Activated CD8-positive, alpha-beta T cell treated with anti-CD3 and anti-CD28 coated beads, Interleukin-2, amount 10 ng/mL, durations not matched to agents 7 days and 5 days (primary cell): ENCODE measurements around the gene SLC2A9. TPM values are rescaled to one million over a fixed set of nuclear protein-coding genes. Genes with fewer than 3 reads are reported as not detected.
A peak's percentile ranks its signal among the peaks of the same experiment; 100 is the strongest.

ENCODE experiments used
- ATAC-seq: fragments of 150-1000 bp; cut with Tn5 transposase; one replicate; pipeline ENCODE4 v1.10.0; 2021; ENCODE audit warnings: moderate library complexity
- CTCF ChIA-PET: fragments of 350-600 bp; sonication (Branson Sonifier 250); formaldehyde crosslinking; loops from one replicate; lab custom pipeline; 2021; ENCODE audit warnings: antibody characterized with exemption; lab: Charles Lee
- POLR2A ChIA-PET: fragments of 350-600 bp; sonication (Branson Sonifier 250); formaldehyde crosslinking; loops from one replicate; lab custom pipeline; 2021; ENCODE audit warnings: antibody characterized with exemption; lab: Charles Lee
- DNase-seq: peaks from one replicate; pipeline ENCODE4 v3.0.0-alpha.2; 2020
- H3K27ac Mint-ChIP-seq: one replicate; pipeline ENCODE4 v1.8.0; 2021; ENCODE audit warnings: mild to moderate bottlenecking, mixed read lengths
- H3K27me3 Mint-ChIP-seq: one replicate; pipeline ENCODE4 v1.8.0; 2021; ENCODE audit warnings: low read depth, mixed read lengths
- H3K36me3 Mint-ChIP-seq: one replicate; pipeline ENCODE4 v1.8.0; 2021; ENCODE audit warnings: low read depth, mixed read lengths
- H3K4me1 Mint-ChIP-seq: one replicate; pipeline ENCODE4 v1.8.0; 2021; ENCODE audit warnings: low read depth, mixed read lengths
- H3K4me3 Mint-ChIP-seq: one replicate; pipeline ENCODE4 v1.8.0; 2021; ENCODE audit warnings: mild to moderate bottlenecking, mixed read lengths
- H3K9me3 Mint-ChIP-seq: one replicate; pipeline ENCODE4 v1.8.0; 2022; ENCODE audit warnings: mixed read lengths; ENCODE audit not compliant: insufficient read depth
- total RNA-seq, 2 experiments: library from RNA; stranded (reverse); gene quantifications; one replicate each; pipeline ENCODE4 v1.2.3, GENCODE V29; 2021

The SLC2A9 gene
- total RNA-seq, 2 experiments from 2014 or later, result 1.3 to 1.7 TPM

DNA sequence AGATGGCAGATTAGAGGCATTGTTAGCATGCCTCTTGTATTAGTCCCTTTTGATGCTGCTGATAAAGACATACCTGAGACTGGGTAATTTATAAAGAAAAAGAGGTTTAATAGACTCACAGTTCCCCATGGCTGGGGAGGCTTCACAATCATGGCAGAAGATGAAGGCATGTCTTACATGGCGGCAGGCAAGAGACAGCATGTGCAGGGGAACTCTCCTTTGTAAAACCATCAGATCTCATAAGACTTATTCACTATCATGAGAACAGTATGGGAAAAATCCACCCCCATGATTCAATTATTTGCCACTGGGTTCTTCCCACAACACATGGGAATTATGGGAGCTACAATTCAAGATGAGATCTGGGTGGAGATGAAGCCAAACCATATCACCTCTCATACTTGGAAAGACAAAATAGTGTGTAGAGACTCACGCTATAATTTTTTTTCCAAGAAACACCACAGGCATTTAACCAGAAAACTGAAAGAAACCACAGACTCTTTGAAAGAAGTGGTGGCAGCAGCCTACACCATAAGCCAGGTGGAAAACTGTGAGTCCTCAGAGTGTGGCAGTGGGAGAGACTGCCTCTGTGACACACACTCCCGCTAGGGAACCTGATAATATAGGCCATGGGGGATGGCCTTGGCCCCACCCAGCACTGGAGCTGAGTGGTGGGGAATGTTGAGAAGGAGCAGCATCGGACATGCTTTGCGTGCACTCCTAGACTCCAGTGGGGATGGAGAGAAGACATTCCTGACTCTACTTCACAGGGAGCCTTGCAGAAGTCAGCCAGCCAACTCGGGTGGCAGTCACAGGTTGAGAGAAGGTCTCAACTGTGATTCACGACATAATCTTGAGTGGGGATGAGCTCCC is 51.5 kb downstream of the SLC2A9 start:
- CTCF ChIA-PET, result interaction anchor here (1.9 kb wide), 1 partner anchor 266 kb away, joined by 4 read pairs; no protein-coding TSS in a partner anchor
- peak; percentile 49 for DNase-seq
- Mint-ChIP-seq H3K27ac (peak overlapping the region; percentile 87), H3K36me3 (peaks cover 45% of the 10 kb centered on the region), H3K9me3 (peaks cover 51% of the 10 kb centered on the region), H3K27me3 (peaks cover 3% of the 10 kb centered on the region), H3K4me1 (peaks cover 49% of the 10 kb centered on the region), H3K4me3 (no peak overlapping the region)
- POLR2A ChIA-PET, result interaction anchor here (0.7 kb wide), 1 partner anchor 33 kb away, joined by 3 read pairs; no protein-coding TSS in a partner anchor
- ATAC-seq, result peak; percentile 91

DNA sequence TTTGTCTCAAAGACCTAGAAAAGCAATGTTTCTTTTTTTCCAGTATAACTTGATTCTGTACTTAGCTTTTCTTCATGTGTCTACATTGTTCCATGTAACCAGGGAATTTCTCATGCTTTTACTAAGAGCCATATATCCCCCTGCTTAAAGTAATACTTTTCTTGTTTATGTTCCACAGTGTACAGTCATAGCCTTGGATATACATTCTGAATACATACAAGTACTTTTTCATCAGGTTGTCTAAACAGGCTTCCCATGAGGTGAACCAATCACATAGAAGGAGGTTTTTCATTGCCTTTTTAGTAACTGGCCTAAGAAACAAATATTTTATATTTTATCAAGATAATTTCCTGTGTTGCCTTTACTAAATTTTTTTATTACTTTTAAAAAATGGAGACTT is 52.8 kb downstream of the SLC2A9 start:
- peaks cover 42% of the 10 kb centered on the region for H3K9me3 Mint-ChIP-seq
- H3K4me3 Mint-ChIP-seq, result no peak overlapping the region
- H3K4me1 Mint-ChIP-seq, result peaks cover 49% of the 10 kb centered on the region
- ATAC-seq (no peak), DNase-seq (no peak)
- ChIA-PET CTCF (no interaction called here), POLR2A (no interaction called here)
- H3K27ac Mint-ChIP-seq, result no peak overlapping the region
- H3K27me3 Mint-ChIP-seq, result peaks cover 3% of the 10 kb centered on the region
- H3K36me3 Mint-ChIP-seq, result peaks cover 41% of the 10 kb centered on the region

DNA sequence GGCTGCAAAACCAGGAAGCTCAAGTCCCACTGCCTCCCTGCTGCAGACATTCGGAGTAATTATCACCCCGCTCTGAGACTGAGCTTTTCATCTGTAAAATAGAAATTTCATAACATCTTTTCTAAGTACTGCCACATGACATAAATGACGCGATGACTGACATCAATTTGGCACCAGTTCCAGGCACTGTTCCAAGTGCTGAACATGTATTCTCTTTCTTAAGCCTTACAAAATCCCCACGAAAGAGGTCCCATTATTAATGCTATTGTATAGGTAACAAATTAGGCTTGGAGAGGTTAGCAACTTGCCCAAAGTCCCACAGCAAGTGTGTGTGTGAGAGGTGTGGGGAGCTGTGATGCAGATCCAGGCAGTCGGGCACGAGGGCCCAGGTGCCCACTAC is 56.4 kb downstream of the SLC2A9 start:
- Mint-ChIP-seq H3K4me1 (peaks cover 18% of the 10 kb centered on the region), H3K27me3 (peaks cover 3% of the 10 kb centered on the region), H3K4me3 (no peak overlapping the region), H3K27ac (no peak overlapping the region), H3K9me3 (peaks cover 30% of the 10 kb centered on the region), H3K36me3 (peaks cover 17% of the 10 kb centered on the region)
- ChIA-PET CTCF (interaction anchor here (1.4 kb wide), 1 partner anchor 49 kb away, joined by 6 read pairs; no protein-coding TSS in a partner anchor), POLR2A (no interaction called here)
- ATAC-seq (no peak), DNase-seq (no peak)

DNA sequence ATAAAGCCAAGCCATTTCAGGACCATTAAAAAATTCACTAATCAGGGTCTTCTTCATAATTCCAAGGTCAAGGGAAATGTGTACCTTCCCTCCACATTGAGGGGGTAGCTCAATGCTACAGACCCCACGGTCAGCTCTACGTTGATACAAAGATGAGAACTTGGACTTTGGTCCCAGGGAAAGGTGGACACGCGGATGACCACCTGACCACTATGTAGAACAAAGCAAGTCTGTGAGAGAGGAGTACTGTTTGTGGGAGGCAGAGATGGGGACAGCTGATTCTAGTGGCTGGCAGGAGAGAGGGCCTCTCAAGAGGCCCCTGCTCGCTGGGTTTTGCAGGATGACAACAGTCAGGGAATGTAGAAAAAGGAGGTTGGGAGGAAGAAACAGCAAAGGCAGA is 58.0 kb downstream of the SLC2A9 start:
- no peak for ATAC-seq
- Mint-ChIP-seq H3K9me3 (peaks cover 25% of the 10 kb centered on the region), H3K4me3 (no peak overlapping the region), H3K27ac (no peak overlapping the region), H3K27me3 (peaks cover 3% of the 10 kb centered on the region), H3K36me3 (peaks cover 5% of the 10 kb centered on the region), H3K4me1 (peaks cover 8% of the 10 kb centered on the region)
- DNase-seq, result no peak
- CTCF ChIA-PET, result no interaction called here
- POLR2A ChIA-PET, result no interaction called here

DNA sequence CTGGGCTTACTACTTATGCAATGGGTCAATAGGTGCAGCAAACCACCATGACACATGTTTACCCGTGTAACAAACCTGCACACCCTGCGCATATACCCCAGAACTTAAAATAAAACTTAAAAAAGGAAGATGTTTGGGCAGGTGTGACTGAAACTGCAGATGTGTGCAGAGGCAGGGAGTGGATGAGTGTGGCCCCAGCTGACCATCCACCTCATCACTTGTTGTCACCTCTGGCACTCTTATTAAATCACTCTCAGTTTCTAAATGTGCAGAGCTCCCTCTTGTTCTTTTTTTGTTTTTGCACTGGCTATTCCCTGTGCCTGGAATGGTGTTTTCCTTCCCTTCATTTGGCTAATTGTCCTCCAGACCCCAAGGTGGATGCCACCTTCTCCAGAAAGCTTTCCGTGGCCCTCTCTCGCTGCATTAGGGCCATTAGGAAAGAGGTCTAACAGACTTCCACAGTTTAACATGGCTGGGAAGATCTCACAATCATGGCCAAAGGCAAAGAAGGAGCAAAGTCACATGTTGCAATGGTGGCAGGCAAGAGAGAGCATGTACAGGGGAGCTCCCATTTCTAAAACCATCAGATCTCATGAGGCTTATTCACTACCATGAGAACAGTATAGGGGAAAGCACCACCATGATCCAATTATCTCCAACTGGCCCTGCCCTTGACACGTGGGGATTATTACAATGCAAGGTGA is 58.5 kb downstream of the SLC2A9 start:
- DNase-seq, result no peak
- Mint-ChIP-seq H3K4me1 (peaks cover 4% of the 10 kb centered on the region), H3K27me3 (peaks cover 3% of the 10 kb centered on the region), H3K4me3 (no peak overlapping the region), H3K27ac (no peak overlapping the region), H3K36me3 (peaks cover 2% of the 10 kb centered on the region), H3K9me3 (peaks cover 20% of the 10 kb centered on the region)
- no peak for ATAC-seq
- CTCF ChIA-PET, result no interaction called here
- POLR2A ChIA-PET, result interaction anchor here (1.0 kb wide), 1 partner anchor 45 kb away, joined by 3 read pairs; no protein-coding TSS in a partner anchor

DNA sequence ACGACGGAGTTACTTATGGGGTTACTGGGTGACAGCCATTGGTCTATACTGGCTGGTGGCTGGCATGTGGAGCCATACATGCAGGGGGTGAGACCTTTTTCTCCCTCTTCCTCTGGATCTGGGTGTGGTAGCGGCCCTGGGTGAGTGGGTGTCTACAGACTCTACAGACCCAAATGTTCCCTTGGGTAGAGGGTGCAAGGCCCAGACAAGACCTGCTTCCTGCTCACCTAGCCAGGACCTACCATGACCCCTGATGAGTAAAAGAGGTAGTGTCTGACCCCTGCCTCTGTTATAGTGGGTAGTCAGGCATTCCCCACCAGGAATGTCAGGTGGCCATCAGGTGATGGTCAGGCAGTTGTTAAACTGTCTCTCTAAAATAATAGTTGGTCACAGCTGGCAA is 66.8 kb downstream of the SLC2A9 start:
- no peak for DNase-seq
- Mint-ChIP-seq H3K4me1 (no peaks in the 10 kb centered on the region), H3K27me3 (peaks cover 4% of the 10 kb centered on the region), H3K4me3 (no peak overlapping the region), H3K36me3 (no peaks in the 10 kb centered on the region), H3K27ac (no peak overlapping the region), H3K9me3 (peaks cover 5% of the 10 kb centered on the region)
- ChIA-PET CTCF (no interaction called here), POLR2A (no interaction called here)
- ATAC-seq, result no peak

DNA sequence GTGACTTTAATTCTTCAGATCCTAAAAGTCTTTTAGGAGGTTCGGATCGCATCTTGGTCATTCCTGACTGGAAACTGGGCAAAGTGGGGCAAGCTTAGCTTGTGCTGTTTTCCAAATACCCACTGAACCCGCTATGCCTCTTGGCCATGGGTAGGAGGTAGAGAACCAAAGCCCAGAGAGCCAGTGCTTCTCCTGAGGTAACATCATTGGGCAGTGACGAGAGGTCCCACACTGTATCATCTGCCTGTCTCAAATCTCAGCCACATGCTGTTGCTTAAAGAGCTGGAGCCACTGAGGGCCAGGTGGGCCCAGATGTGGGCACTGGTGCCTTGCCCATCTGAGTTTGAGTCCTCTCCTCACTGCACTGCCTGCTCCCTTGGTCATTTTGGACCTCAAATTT is 68.2 kb downstream of the SLC2A9 start:
- ATAC-seq, result no peak
- ChIA-PET CTCF (no interaction called here), POLR2A (no interaction called here)
- no peaks in the 10 kb centered on the region for H3K4me1 Mint-ChIP-seq
- peaks cover 4% of the 10 kb centered on the region for H3K27me3 Mint-ChIP-seq
- H3K36me3 Mint-ChIP-seq, result no peaks in the 10 kb centered on the region
- H3K27ac Mint-ChIP-seq, result no peak overlapping the region
- H3K4me3 Mint-ChIP-seq, result no peak overlapping the region
- no peaks in the 10 kb centered on the region for H3K9me3 Mint-ChIP-seq
- DNase-seq, result no peak

DNA sequence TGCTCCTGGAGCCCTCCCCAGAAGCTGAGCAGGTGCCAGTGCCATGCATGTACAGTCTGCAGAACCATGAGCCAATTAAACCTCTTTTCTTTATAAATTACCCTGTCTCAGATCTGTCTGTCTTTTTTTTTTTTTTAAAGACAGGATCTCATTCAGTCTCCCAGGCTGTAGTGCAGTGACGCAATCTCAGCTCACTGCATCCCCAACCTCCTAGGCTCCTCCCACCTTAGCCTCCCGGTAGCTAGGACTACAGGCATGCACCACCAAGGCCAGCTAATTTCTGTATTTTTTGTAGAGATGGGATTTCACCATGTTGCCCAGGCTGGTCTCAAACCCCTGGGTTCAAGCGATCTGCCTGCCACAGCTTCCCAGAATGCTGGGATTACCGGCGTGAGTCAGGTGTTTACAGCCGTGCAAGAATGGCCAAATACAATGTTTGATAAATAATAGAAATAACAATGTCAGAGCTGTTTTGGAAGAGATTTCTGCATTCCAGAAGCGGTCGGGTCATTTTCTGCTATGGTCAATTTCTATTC is 68.8 kb downstream of the SLC2A9 start:
- Mint-ChIP-seq H3K4me3 (no peak overlapping the region), H3K36me3 (no peaks in the 10 kb centered on the region), H3K4me1 (no peaks in the 10 kb centered on the region), H3K9me3 (no peaks in the 10 kb centered on the region), H3K27ac (no peak overlapping the region), H3K27me3 (peaks cover 4% of the 10 kb centered on the region)
- ChIA-PET POLR2A (no interaction called here), CTCF (interaction anchor here (1.0 kb wide), 1 partner anchor 14 kb away, joined by 3 read pairs; no protein-coding TSS in a partner anchor)
- ATAC-seq, result no peak
- no peak for DNase-seq

DNA sequence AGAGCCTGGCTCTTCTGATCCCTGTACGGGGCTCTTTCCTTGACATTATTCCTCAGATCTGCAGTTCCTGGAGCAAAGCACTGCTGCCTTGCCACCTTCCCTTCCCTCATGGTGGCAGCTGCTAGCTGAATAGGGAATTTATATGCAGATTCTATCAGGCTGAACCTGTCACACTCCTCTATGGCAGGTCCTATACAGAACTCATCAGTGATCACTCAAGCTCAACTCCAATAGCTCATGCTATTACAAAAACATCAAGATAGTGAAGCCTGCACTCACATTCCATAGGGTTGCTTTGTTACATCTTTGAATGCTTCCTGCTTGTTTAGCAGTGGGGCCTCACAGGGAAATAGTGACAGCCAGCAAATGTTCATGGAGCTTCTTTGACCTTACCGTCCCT is 71.7 kb downstream of the SLC2A9 start:
- CTCF ChIA-PET, result interaction anchor here (0.6 kb wide), 1 partner anchor 454 kb away, joined by 3 read pairs; no protein-coding TSS in a partner anchor
- Mint-ChIP-seq H3K4me1 (no peaks in the 10 kb centered on the region), H3K27me3 (peaks cover 4% of the 10 kb centered on the region), H3K9me3 (no peaks in the 10 kb centered on the region), H3K36me3 (no peaks in the 10 kb centered on the region), H3K27ac (no peak overlapping the region), H3K4me3 (no peak overlapping the region)
- no peak for ATAC-seq
- no peak for DNase-seq
- POLR2A ChIA-PET, result no interaction called here

DNA sequence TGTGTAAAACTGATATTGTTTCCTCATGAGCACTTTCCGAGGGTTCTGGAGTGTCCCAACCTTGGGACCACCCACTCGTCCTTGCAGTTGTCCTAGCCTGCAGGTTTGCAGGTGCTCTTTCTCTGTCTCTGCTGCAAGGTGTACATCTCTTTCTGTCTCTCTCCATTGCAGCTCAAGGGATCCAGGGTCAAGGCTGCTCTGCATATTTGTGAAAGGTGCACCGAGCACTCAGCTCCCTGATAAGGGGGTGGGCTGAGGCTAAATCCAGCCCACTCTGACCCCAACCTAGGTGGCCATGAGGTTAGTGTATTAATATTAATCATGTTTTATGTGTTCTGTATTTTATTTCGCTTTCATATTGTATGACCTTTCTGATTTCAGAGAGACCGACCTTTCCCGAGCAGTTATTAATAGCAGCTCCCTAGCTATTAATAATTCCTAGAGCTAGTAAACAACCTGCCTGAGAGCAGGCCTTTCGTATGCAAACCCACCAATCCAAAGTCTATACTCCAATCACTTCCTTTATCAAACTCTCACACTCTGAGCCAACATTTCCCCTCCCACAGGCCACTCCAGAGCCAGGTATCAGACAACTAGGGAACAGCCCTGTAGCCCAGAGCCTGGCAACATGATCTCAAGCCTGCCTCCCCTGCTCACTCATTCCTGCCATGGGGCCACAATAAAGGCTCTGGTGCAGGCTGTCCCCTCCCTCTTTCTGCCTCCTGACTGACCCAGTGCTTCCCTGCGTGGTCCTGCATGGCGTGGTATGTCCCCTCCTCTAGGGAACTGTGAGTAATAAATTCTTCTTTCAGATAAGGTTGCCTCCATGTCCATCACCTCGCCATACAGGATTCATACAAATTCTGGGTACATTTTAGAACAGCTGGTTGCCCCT is 73.9 kb downstream of the SLC2A9 start:
- CTCF ChIA-PET, result no interaction called here
- Mint-ChIP-seq H3K27me3 (peaks cover 4% of the 10 kb centered on the region), H3K4me3 (no peak overlapping the region), H3K9me3 (no peaks in the 10 kb centered on the region), H3K27ac (no peak overlapping the region), H3K36me3 (no peaks in the 10 kb centered on the region), H3K4me1 (no peaks in the 10 kb centered on the region)
- no peak for ATAC-seq
- DNase-seq, result no peak
- POLR2A ChIA-PET, result no interaction called here

DNA sequence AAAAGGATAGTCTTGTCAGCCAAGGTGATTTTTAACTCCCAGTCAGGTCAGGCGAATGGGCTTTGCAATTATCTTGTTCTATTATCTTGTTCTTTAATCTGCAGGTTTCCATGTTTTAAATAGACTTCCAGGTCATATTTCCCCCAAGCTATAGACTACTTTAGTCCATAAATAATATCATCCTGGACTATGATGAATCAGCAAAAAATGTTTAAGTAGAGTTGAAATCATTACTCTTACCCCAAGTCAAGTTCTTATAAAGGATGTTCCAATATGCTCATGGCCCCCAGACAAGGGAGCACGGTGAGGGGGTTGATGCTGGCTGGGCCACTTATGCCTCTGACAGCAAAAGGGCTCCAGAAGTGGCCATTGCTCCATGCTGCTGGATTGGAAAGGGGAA is 75.1 kb downstream of the SLC2A9 start:
- no peak overlapping the region for H3K4me3 Mint-ChIP-seq
- H3K4me1 Mint-ChIP-seq, result no peaks in the 10 kb centered on the region
- H3K27ac Mint-ChIP-seq, result no peak overlapping the region
- POLR2A ChIA-PET, result no interaction called here
- DNase-seq (no peak), ATAC-seq (no peak)
- CTCF ChIA-PET, result no interaction called here
- peaks cover 4% of the 10 kb centered on the region for H3K27me3 Mint-ChIP-seq
- H3K9me3 Mint-ChIP-seq, result no peaks in the 10 kb centered on the region
- H3K36me3 Mint-ChIP-seq, result no peaks in the 10 kb centered on the region
